WTC11 (cell line): Measurements from ENCODE around the gene UBXN6. TPM values are rescaled to one million over a fixed set of nuclear protein-coding genes. Genes with fewer than 3 reads are reported as not detected.

Experiments used
- AR ChIP-seq: fragments of 250-450 bp; sonication (Bioruptor Pico); IDR thresholded peaks from 2 replicates; pipeline ENCODE4 v1.9.0; 2021; ENCODE audit warnings: mild to moderate bottlenecking
- ARID4B ChIP-seq: sonication (generic); formaldehyde crosslinking; IDR thresholded peaks from 2 replicates; pipeline ENCODE4 v1.8.0; 2023; ENCODE audit warnings: missing genetic modification reagents, mild to moderate bottlenecking, borderline replicate concordance
- ATF1 ChIP-seq: sonication (generic); formaldehyde crosslinking; IDR thresholded peaks from 2 replicates; pipeline ENCODE4 v1.8.1; 2023; ENCODE audit warnings: mild to moderate bottlenecking, moderate library complexity, missing genetic modification reagents
- CDX4 ChIP-seq: fragments of 250-450 bp; sonication (Bioruptor Pico); IDR thresholded peaks from 2 replicates; pipeline ENCODE4 v1.9.0; 2021; ENCODE audit warnings: moderate library complexity, mild to moderate bottlenecking, inconsistent platforms, borderline replicate concordance
- E2F5 ChIP-seq: sonication (generic); formaldehyde crosslinking; IDR thresholded peaks from 2 replicates; pipeline ENCODE4 v1.8.1; 2022; ENCODE audit warnings: mild to moderate bottlenecking, moderate library complexity, missing genetic modification reagents
- FOXK1 ChIP-seq: sonication (generic); formaldehyde crosslinking; IDR thresholded peaks from 2 replicates; pipeline ENCODE4 v1.8.0; 2022; ENCODE audit warnings: mild to moderate bottlenecking, moderate library complexity, missing genetic modification reagents
- NR2C2 ChIP-seq: sonication (generic); formaldehyde crosslinking; IDR thresholded peaks from 2 replicates; pipeline ENCODE4 v1.8.0; 2022; ENCODE audit warnings: mild to moderate bottlenecking, missing genetic modification reagents
- NR3C1 ChIP-seq: sonication (generic); formaldehyde crosslinking; conservative IDR thresholded peaks from 2 replicates; pipeline ENCODE4 v1.8.1; 2023; ENCODE audit warnings: low read depth, mild to moderate bottlenecking, missing genetic modification reagents
- OVOL2 ChIP-seq: fragments of 250-450 bp; sonication (Bioruptor Pico); IDR thresholded peaks from 2 replicates; pipeline ENCODE4 v1.9.0; 2021; ENCODE audit warnings: mild to moderate bottlenecking, borderline replicate concordance
- PRRX2 ChIP-seq: fragments of 250-450 bp; sonication (Bioruptor Pico); IDR thresholded peaks from 2 replicates; pipeline ENCODE4 v1.8.0; 2021; ENCODE audit warnings: mild to moderate bottlenecking
- SP1 ChIP-seq: sonication (generic); formaldehyde crosslinking; conservative IDR thresholded peaks from 2 replicates; pipeline ENCODE4 v1.8.1; 2022; ENCODE audit warnings: missing genetic modification reagents
- ZMAT4 ChIP-seq: fragments of 250-450 bp; sonication (Bioruptor Pico); IDR thresholded peaks from 2 replicates; pipeline ENCODE4 v1.9.0; 2021; ENCODE audit warnings: mild to moderate bottlenecking
- ZNF396 ChIP-seq: fragments of 250-450 bp; sonication (Bioruptor Pico); IDR thresholded peaks from 2 replicates; pipeline ENCODE4 v1.8.0; 2021; ENCODE audit warnings: mild to moderate bottlenecking, moderate library complexity, borderline replicate concordance
- ZNF423 ChIP-seq: fragments of 250-450 bp; sonication (Bioruptor Pico); IDR thresholded peaks from 2 replicates; pipeline ENCODE4 v2.1.2; 2022; ENCODE audit warnings: mild to moderate bottlenecking, moderate library complexity
- ZNF671 ChIP-seq: fragments of 250-450 bp; sonication (Bioruptor Pico); IDR thresholded peaks from 2 replicates; pipeline ENCODE4 v1.8.0; 2021; ENCODE audit warnings: mild to moderate bottlenecking
- total RNA-seq: library from RNA; stranded (reverse); gene quantifications from 3 replicates; pipeline ENCODE4 v1.2.3, GENCODE V29; 2021
- TF ChIP-seq, protein P1 (sequence below): sonication (generic); formaldehyde crosslinking; IDR thresholded peaks from 2 replicates; pipeline ENCODE4 v1.8.1; 2022; ENCODE audit warnings: low read depth, mild to moderate bottlenecking, moderate library complexity, missing genetic modification reagents, borderline replicate concordance
- TF ChIP-seq, protein P2 (sequence below): sonication (generic); formaldehyde crosslinking; IDR thresholded peaks from 2 replicates; pipeline ENCODE4 v1.8.0; 2023; ENCODE audit warnings: mild to moderate bottlenecking, missing genetic modification reagents
- TF ChIP-seq, protein P3 (sequence below): sonication (generic); formaldehyde crosslinking; conservative IDR thresholded peaks from 2 replicates; pipeline ENCODE4 v1.8.1; 2023; ENCODE audit warnings: mild to moderate bottlenecking, low read depth, missing genetic modification reagents, moderate library complexity
- TF ChIP-seq, protein P4 (sequence below): sonication (generic); formaldehyde crosslinking; IDR thresholded peaks from 2 replicates; pipeline ENCODE4 v1.8.1; 2023; ENCODE audit warnings: mild to moderate bottlenecking, missing genetic modification reagents, moderate library complexity

Gene UBXN6
- total RNA-seq, 1 experiment from 2014 or later, result 34.8 TPM

DNA sequence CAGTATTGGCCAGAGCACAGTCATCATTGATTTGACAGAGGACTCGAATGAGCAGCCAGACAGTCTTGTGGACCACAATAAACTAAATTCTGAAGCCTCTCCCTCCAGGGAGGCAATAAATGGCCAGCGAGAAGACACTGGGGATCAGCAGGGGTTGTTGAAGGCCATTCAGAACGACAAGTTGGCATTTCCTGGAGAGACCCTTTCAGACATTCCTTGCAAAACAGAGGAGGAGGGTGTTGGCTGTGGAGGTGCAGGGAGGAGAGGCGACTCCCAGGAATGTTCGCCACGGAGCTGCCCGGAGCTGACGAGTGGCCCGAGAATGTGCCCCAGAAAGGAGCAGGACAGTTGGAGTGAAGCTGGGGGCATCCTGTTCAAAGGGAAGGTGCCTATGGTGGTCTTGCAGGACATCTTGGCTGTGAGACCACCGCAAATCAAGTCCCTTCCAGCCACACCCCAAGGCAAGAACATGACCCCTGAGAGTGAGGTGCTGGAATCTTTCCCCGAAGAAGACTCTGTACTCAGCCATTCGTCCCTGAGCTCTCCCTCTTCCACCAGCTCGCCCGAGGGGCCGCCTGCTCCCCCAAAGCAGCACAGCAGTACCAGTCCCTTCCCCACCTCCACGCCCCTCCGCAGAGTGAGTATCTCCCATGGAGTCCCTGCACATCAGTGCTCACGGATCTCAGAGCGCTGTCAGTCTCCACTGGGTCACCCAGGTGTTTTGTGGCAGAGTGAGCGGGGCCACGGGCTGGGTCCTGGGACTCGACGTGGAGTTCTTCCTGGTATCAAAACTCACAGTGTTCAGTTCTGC lies 48.3 kb downstream of the UBXN6 start (continued):
- TF ChIP-seq, protein P1, sequence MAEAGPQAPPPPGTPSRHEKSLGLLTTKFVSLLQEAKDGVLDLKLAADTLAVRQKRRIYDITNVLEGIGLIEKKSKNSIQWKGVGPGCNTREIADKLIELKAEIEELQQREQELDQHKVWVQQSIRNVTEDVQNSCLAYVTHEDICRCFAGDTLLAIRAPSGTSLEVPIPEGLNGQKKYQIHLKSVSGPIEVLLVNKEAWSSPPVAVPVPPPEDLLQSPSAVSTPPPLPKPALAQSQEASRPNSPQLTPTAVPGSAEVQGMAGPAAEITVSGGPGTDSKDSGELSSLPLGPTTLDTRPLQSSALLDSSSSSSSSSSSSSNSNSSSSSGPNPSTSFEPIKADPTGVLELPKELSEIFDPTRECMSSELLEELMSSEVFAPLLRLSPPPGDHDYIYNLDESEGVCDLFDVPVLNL (CRISPR knock-in tag), result no peak
- TF ChIP-seq, protein P2, sequence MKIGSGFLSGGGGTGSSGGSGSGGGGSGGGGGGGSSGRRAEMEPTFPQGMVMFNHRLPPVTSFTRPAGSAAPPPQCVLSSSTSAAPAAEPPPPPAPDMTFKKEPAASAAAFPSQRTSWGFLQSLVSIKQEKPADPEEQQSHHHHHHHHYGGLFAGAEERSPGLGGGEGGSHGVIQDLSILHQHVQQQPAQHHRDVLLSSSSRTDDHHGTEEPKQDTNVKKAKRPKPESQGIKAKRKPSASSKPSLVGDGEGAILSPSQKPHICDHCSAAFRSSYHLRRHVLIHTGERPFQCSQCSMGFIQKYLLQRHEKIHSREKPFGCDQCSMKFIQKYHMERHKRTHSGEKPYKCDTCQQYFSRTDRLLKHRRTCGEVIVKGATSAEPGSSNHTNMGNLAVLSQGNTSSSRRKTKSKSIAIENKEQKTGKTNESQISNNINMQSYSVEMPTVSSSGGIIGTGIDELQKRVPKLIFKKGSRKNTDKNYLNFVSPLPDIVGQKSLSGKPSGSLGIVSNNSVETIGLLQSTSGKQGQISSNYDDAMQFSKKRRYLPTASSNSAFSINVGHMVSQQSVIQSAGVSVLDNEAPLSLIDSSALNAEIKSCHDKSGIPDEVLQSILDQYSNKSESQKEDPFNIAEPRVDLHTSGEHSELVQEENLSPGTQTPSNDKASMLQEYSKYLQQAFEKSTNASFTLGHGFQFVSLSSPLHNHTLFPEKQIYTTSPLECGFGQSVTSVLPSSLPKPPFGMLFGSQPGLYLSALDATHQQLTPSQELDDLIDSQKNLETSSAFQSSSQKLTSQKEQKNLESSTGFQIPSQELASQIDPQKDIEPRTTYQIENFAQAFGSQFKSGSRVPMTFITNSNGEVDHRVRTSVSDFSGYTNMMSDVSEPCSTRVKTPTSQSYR (CRISPR knock-in tag), result no peak
- no peak for TF ChIP-seq SP1 (CRISPR knock-in tag)
- TF ChIP-seq NR2C2 (CRISPR knock-in tag), result no peak
- TF ChIP-seq NR3C1, result no peak
- TF ChIP-seq, protein P3, sequence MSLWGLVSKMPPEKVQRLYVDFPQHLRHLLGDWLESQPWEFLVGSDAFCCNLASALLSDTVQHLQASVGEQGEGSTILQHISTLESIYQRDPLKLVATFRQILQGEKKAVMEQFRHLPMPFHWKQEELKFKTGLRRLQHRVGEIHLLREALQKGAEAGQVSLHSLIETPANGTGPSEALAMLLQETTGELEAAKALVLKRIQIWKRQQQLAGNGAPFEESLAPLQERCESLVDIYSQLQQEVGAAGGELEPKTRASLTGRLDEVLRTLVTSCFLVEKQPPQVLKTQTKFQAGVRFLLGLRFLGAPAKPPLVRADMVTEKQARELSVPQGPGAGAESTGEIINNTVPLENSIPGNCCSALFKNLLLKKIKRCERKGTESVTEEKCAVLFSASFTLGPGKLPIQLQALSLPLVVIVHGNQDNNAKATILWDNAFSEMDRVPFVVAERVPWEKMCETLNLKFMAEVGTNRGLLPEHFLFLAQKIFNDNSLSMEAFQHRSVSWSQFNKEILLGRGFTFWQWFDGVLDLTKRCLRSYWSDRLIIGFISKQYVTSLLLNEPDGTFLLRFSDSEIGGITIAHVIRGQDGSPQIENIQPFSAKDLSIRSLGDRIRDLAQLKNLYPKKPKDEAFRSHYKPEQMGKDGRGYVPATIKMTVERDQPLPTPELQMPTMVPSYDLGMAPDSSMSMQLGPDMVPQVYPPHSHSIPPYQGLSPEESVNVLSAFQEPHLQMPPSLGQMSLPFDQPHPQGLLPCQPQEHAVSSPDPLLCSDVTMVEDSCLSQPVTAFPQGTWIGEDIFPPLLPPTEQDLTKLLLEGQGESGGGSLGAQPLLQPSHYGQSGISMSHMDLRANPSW (CRISPR knock-in tag), result no peak
- peak; percentile 62; the same call in 1 of the 2 replicates for TF ChIP-seq FOXK1 (CRISPR knock-in tag)
- TF ChIP-seq AR (CRISPR knock-in tag), result peak; percentile 74; the same call in 1 of the 2 replicates
- TF ChIP-seq ZNF423 (CRISPR knock-in tag), result peak; percentile 74; the same call in 1 of the 2 replicates
- no peak for TF ChIP-seq ATF1 (CRISPR knock-in tag)
- TF ChIP-seq, protein P4, sequence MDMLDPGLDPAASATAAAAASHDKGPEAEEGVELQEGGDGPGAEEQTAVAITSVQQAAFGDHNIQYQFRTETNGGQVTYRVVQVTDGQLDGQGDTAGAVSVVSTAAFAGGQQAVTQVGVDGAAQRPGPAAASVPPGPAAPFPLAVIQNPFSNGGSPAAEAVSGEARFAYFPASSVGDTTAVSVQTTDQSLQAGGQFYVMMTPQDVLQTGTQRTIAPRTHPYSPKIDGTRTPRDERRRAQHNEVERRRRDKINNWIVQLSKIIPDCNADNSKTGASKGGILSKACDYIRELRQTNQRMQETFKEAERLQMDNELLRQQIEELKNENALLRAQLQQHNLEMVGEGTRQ, result no peak
- no peak for TF ChIP-seq CDX4 (CRISPR knock-in tag)
- no peak for TF ChIP-seq ZNF396 (CRISPR knock-in tag)
- no peak for TF ChIP-seq E2F5 (CRISPR knock-in tag)
- TF ChIP-seq OVOL2 (CRISPR knock-in tag), result no peak
- 0 out of 2 replicates have a peak, but pooled peaks have one; percentile 7 for TF ChIP-seq PRRX2
- TF ChIP-seq ZNF671 (CRISPR knock-in tag), result 0 out of 2 replicates have a peak, but pooled peaks have one; percentile 30
- TF ChIP-seq ARID4B (CRISPR knock-in tag), result no peak
- no peak for TF ChIP-seq ZMAT4
